Endothelial cell of umbilical vein (primary cell): ENCODE measurements around the gene ATAD3A. TPM values are rescaled to one million over a fixed set of nuclear protein-coding genes. Genes with fewer than 3 reads are reported as not detected.
"Not testable (repeated sequence)": the region's sequence is repeated elsewhere in the genome, so short reads cannot be mapped to it uniquely, and the experiment has no call there.

Experiments used
- BruUV-seq: library from RNA; stranded (reverse); fragments of 400-500 nt; replicated peaks from 2 replicates; lab custom pipeline; 2021; lab: Mats Ljungman, UMichigan
- CTCF ChIA-PET: fragments of 300-600, 350-600 bp; sonication (Branson Sonifier 250); formaldehyde crosslinking; loops from one replicate; lab custom pipeline; 2021; ENCODE audit warnings: antibody characterized with exemption, inconsistent platforms; lab: Charles Lee
- POLR2A ChIA-PET: fragments of 300-600, 350-600 bp; sonication (Branson Sonifier 250); formaldehyde crosslinking; loops from one replicate; lab custom pipeline; 2021; ENCODE audit warnings: antibody characterized with exemption, inconsistent platforms; lab: Charles Lee
- DNase-seq: peaks from one replicate; pipeline ENCODE4 v3.0.0-alpha.2; 2011; ENCODE audit warnings: low read depth, low spot score
- FAIRE-seq: peaks from 2 replicates; lab custom pipeline; 2011; peaks lifted over from hg19 to GRCh38; lab: Jason Lieb, UNC
- H2AFZ ChIP-seq: 2 replicates; pipeline ENCODE4 v1.6.0; 2012; ENCODE audit warnings: low read depth, low read length, control low read depth, inconsistent platforms
- H3K27ac ChIP-seq: 2 replicates; pipeline ENCODE4 v1.5.1; 2011; ENCODE audit warnings: low read depth, mild to moderate bottlenecking, control low read depth, low read length, moderate library complexity; ENCODE audit not compliant: insufficient read depth
- H3K27me3 ChIP-seq, 2 experiments: 2 replicates each; pipeline versions ENCODE4 v1.6.0 to v1.6.1; 2011; ENCODE audit warnings: low read length in 2 of 2, mixed read lengths in 1 of 2; ENCODE audit not compliant: control insufficient read depth in 2 of 2, insufficient read depth in 2 of 2
- H3K36me3 ChIP-seq, 2 experiments: 2 replicates in 1 of 2; 3 replicates in 1 of 2; pipeline ENCODE4 v1.5.1; 2011; ENCODE audit warnings: low read length in 2 of 2, mild to moderate bottlenecking in 1 of 2, moderate library complexity in 1 of 2; ENCODE audit not compliant: control insufficient read depth in 2 of 2, insufficient read depth in 2 of 2; ENCODE audit errors: extremely low read depth in 1 of 2
- H3K4me1 ChIP-seq: 3 replicates; pipeline ENCODE4 v1.5.1; 2011; ENCODE audit warnings: mild to moderate bottlenecking, low read length; ENCODE audit not compliant: control insufficient read depth, insufficient read depth; ENCODE audit errors: extremely low read depth
- H3K4me2 ChIP-seq: 2 replicates; pipeline ENCODE4 v1.6.1; 2011; ENCODE audit warnings: low read length, control low read depth, mixed read lengths; ENCODE audit not compliant: insufficient read depth
- H3K4me3 ChIP-seq, 3 experiments: fragments of 200-600 bp in 1 of 3; sonication (generic), shearing (Covaris generic) in 1 of 3; replicated peaks in 1 of 3; 2 replicates each; pipeline ENCODE4 v1.5.1; 2011 to 2016; ENCODE audit warnings: control low read depth in 3 of 3, low read length in 3 of 3, mild to moderate bottlenecking in 2 of 3, inconsistent platforms in 1 of 3, low read depth in 1 of 3, moderate library complexity in 1 of 3; ENCODE audit not compliant: insufficient read depth in 1 of 3
- H3K79me2 ChIP-seq: 2 replicates; pipeline ENCODE4 v1.6.0; 2012; ENCODE audit warnings: low read length, inconsistent platforms; ENCODE audit not compliant: control insufficient read depth, insufficient read depth
- H3K9ac ChIP-seq: replicated peaks from 2 replicates; pipeline ENCODE3; 2011; ENCODE audit warnings: low read length, control low read depth; ENCODE audit not compliant: insufficient read depth; ENCODE audit errors: extremely low read depth
- H3K9me1 ChIP-seq: replicated peaks from 3 replicates; pipeline ENCODE4 v1.6.0; 2011; ENCODE audit warnings: mild to moderate bottlenecking, low read length; ENCODE audit not compliant: control insufficient read depth, insufficient read depth; ENCODE audit errors: extremely low read depth
- H3K9me3 ChIP-seq: replicated peaks from 2 replicates; pipeline ENCODE4 v1.5.1; 2012; ENCODE audit warnings: low read length, inconsistent platforms; ENCODE audit not compliant: control insufficient read depth, insufficient read depth
- H4K20me1 ChIP-seq: replicated peaks from 2 replicates; pipeline ENCODE3; 2011; ENCODE audit warnings: mild to moderate bottlenecking, low read length; ENCODE audit not compliant: control insufficient read depth, insufficient read depth; ENCODE audit errors: extremely low read depth
- EZH2 ChIP-seq: IDR thresholded peaks from 2 replicates; pipeline ENCODE4 v1.6.1; 2012; ENCODE audit warnings: borderline replicate concordance, low read depth, mild to moderate bottlenecking, moderate library complexity, low read length, inconsistent platforms; ENCODE audit not compliant: severe bottlenecking
- FOS ChIP-seq: IDR thresholded peaks from 2 replicates; pipeline ENCODE4 v1.6.1; 2011; ENCODE audit warnings: mild to moderate bottlenecking, low read length, moderate library complexity, borderline replicate concordance; ENCODE audit not compliant: insufficient read depth
- GATA2 ChIP-seq: IDR thresholded peaks from 2 replicates; pipeline ENCODE4 v1.7.0; 2011; ENCODE audit warnings: low read depth, mild to moderate bottlenecking, moderate library complexity, mixed read lengths, low read length; ENCODE audit not compliant: insufficient read length, insufficient read depth
- JUN ChIP-seq: IDR thresholded peaks from 2 replicates; pipeline ENCODE4 v1.6.1; 2011; ENCODE audit warnings: borderline replicate concordance, low read depth; ENCODE audit not compliant: insufficient read length, insufficient read depth
- MYC ChIP-seq: IDR thresholded peaks from one replicate; pipeline ENCODE4 v1.6.1; 2011; ENCODE audit warnings: mild to moderate bottlenecking, low read depth, low read length
- POLR2A ChIP-seq: IDR thresholded peaks from 2 replicates; pipeline ENCODE4 v1.6.1; 2012; ENCODE audit warnings: low read depth, mild to moderate bottlenecking, control low read depth, low read length
- POLR2AphosphoS5 ChIP-seq: IDR thresholded peaks from 2 replicates; pipeline ENCODE4 v1.6.1; 2012; ENCODE audit warnings: low read depth, mild to moderate bottlenecking, control low read depth, low read length, moderate library complexity; ENCODE audit not compliant: insufficient read depth
- dilution Hi-C: fragments of 300-500 bp; cut with MboI; formaldehyde crosslinking; loops from one replicate; pipeline ENCODE4 v1.15.0; 2019; ENCODE audit warnings: low sequenced_read_pairs; ENCODE audit not compliant: extremely low pct_ligation_motif_present
- intact Hi-C: fragments of 100-400 bp; cut with micrococcal nuclease; formaldehyde crosslinking; loops from one replicate; pipeline ENCODE4 v1.10.0; 2022
- polyA plus RNA-seq, 4 experiments: library from polyadenylated mRNA; depleted of rRNA in 3 of 4; stranded (reverse) in 3 of 4; unstranded in 1 of 4; fragments of >200 nt; gene quantifications; 2 replicates each; pipeline versions ENCODE4 v1.2.1 to v1.2.3, GENCODE V29; 2011 to 2012; ENCODE audit warnings: missing spikeins in 1 of 4
- total RNA-seq: library from RNA; stranded (reverse); gene quantifications from 2 replicates; pipeline ENCODE4 v1.2.3, GENCODE V29; 2021
- TF ChIP-seq, protein P1 (sequence below): IDR thresholded peaks from 2 replicates; pipeline ENCODE4 v1.6.1; 2011; ENCODE audit not compliant: insufficient read depth, insufficient read length
- TF ChIP-seq, protein P2 (sequence below), 2 donors: IDR thresholded peaks; 1 replicate in 1 of 2; 2 replicates in 1 of 2; pipeline ENCODE4 v1.5.1; 2011; ENCODE audit warnings: low read length in 2 of 2, mild to moderate bottlenecking in 2 of 2, moderate library complexity in 2 of 2, control low read depth in 1 of 2, inconsistent platforms in 1 of 2, low read depth in 1 of 2; ENCODE audit not compliant: insufficient read depth in 1 of 2; ENCODE audit errors: extremely low read depth in 1 of 2

ATAD3A gene
- total and polyA plus RNA-seq, 2 donors (not counting 3 experiments of a cell fraction or from before 2014, with no cell fraction given), result 24.9 to 55.2 TPM

- dilution Hi-C loops, result no loop called here
These were observed 940 bp upstream of the ATAD3A start for GRCh38 chr1:1510912-1511532.

GRCh38 chr1:1512425-1512824, 463 bp downstream of the ATAD3A start:
- POLR2A ChIA-PET, H3K27ac ChIP-seq, CTCF ChIA-PET, H3K9me1 ChIP-seq, BruUV-seq, H3K9ac ChIP-seq, H3K4me2 ChIP-seq, H3K27me3 ChIP-seq, H3K36me3 ChIP-seq, dilution Hi-C loops, DNase-seq, H3K4me1 ChIP-seq, H3K9me3 ChIP-seq, H2AFZ ChIP-seq, H4K20me1 ChIP-seq: not testable (repeated sequence)
- peak; percentile 83 for FAIRE-seq
- peak overlapping the region in 1 of 3 experiments; percentile 61 for H3K4me3 ChIP-seq
- peaks cover 21% of the 10 kb centered on the region for H3K79me2 ChIP-seq
- intact Hi-C loops, result loop anchor here (2.0 to 5.0 kb wide), 2 partner anchors 62 to 105 kb away; partner anchors contain the start of genes MIB2 and SSU72

More at GRCh38 chr1:1510912-1511532, 940 bp upstream of the ATAD3A start:
- Histone ChIP-seq H3K9ac (peak overlapping the region; percentile 98), H3K79me2 (peaks cover 21% of the 10 kb centered on the region), H4K20me1 (no peaks in the 10 kb centered on the region), H3K4me2 (peak overlapping the region; percentile 86), H3K36me3 (no peaks in the 10 kb centered on the region), H3K9me1 (no peaks in the 10 kb centered on the region), H3K27ac (peak overlapping the region; percentile 96), H3K4me3 (peak overlapping the region; percentile 33 to 69 (median 61)), H3K27me3 (no peaks in the 10 kb centered on the region), H3K9me3 (no peaks in the 10 kb centered on the region), H3K4me1 (peaks cover 4% of the 10 kb centered on the region), H2AFZ (peak overlapping the region; percentile 91)
- intact Hi-C loops, result loop anchor here (5.0 kb wide), 1 partner anchor 106 kb away; the partner anchor contains the start of gene MIB2
- ChIA-PET CTCF (no interaction called here), POLR2A (interaction anchor here (0.7 to 0.9 kb wide), 2 partner anchors 29 to 111 kb away, joined by 3 to 4 read pairs; no protein-coding TSS in a partner anchor)
- TF ChIP-seq MYC, result no peak
- no peak for TF ChIP-seq POLR2A
- TF ChIP-seq GATA2, result no peak
- TF ChIP-seq, protein P1, sequence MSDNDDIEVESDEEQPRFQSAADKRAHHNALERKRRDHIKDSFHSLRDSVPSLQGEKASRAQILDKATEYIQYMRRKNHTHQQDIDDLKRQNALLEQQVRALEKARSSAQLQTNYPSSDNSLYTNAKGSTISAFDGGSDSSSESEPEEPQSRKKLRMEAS, result no peak
- no peak for TF ChIP-seq FOS
- no peak for TF ChIP-seq EZH2
- TF ChIP-seq, protein P2, sequence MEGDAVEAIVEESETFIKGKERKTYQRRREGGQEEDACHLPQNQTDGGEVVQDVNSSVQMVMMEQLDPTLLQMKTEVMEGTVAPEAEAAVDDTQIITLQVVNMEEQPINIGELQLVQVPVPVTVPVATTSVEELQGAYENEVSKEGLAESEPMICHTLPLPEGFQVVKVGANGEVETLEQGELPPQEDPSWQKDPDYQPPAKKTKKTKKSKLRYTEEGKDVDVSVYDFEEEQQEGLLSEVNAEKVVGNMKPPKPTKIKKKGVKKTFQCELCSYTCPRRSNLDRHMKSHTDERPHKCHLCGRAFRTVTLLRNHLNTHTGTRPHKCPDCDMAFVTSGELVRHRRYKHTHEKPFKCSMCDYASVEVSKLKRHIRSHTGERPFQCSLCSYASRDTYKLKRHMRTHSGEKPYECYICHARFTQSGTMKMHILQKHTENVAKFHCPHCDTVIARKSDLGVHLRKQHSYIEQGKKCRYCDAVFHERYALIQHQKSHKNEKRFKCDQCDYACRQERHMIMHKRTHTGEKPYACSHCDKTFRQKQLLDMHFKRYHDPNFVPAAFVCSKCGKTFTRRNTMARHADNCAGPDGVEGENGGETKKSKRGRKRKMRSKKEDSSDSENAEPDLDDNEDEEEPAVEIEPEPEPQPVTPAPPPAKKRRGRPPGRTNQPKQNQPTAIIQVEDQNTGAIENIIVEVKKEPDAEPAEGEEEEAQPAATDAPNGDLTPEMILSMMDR (IDR thresholded peaks at IDR 0.05; ENCODE audit: extremely low read depth in 1 of 2, insufficient read depth in 1 of 2, low read depth in 1 of 2, low read length in 2 of 2), result no peak
- no peak for TF ChIP-seq JUN
- no peak for TF ChIP-seq POLR2AphosphoS5
- FAIRE-seq (no peak), DNase-seq (no peak)
- TSS peak; percentile 93 for BruUV-seq
